Measurements from ENCODE around the gene METTL25B.
A peak's percentile ranks its signal among the peaks of the same experiment; 100 is the strongest.
"Not testable (repeated sequence)": the region's sequence is repeated elsewhere in the genome, so short reads cannot be mapped to it uniquely, and the experiment has no call there.

The METTL25B gene

GRCh38 chr1:156760092-156760795, 32.0 kb downstream of the METTL25B start:
- no peak overlapping the region for H3K9ac ChIP-seq (ENCODE audit: low read length)
- no peaks in the 10 kb centered on the region for H3K79me2 ChIP-seq (ENCODE audit: low read length)
- no peak overlapping the region for H3K4me3 ChIP-seq (ENCODE audit: low read length)
- H3K4me2 ChIP-seq (ENCODE audit: low read length) = no peak overlapping the region
- TF ChIP-seq EZH2phosphoT487 (IDR thresholded peaks at IDR 0.05; ENCODE audit: low read depth) = no peak
- TF ChIP-seq, protein P1, sequence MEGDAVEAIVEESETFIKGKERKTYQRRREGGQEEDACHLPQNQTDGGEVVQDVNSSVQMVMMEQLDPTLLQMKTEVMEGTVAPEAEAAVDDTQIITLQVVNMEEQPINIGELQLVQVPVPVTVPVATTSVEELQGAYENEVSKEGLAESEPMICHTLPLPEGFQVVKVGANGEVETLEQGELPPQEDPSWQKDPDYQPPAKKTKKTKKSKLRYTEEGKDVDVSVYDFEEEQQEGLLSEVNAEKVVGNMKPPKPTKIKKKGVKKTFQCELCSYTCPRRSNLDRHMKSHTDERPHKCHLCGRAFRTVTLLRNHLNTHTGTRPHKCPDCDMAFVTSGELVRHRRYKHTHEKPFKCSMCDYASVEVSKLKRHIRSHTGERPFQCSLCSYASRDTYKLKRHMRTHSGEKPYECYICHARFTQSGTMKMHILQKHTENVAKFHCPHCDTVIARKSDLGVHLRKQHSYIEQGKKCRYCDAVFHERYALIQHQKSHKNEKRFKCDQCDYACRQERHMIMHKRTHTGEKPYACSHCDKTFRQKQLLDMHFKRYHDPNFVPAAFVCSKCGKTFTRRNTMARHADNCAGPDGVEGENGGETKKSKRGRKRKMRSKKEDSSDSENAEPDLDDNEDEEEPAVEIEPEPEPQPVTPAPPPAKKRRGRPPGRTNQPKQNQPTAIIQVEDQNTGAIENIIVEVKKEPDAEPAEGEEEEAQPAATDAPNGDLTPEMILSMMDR (IDR thresholded peaks at IDR 0.05; ENCODE audit: low read depth, low read length) = no peak
- H3K27me3 ChIP-seq (ENCODE audit: low read depth, low read length) = no peaks in the 10 kb centered on the region
- no peak overlapping the region for H3K27ac ChIP-seq (ENCODE audit: low read length)
- H3K9me3 ChIP-seq (ENCODE audit: insufficient read depth, low read length) = no peaks in the 10 kb centered on the region
- H4K20me1 ChIP-seq (ENCODE audit: insufficient read depth, low read length) = no peaks in the 10 kb centered on the region
- peaks cover 4% of the 10 kb centered on the region; the same call in 1 of the 2 replicates for H3K4me1 ChIP-seq (ENCODE audit: low read length)
- no peak overlapping the region for H2AFZ ChIP-seq (ENCODE audit: low read depth, low read length)
- no peaks in the 10 kb centered on the region for H3K36me3 ChIP-seq (replicated peaks; ENCODE audit: low read depth, low read length)

DNA sequence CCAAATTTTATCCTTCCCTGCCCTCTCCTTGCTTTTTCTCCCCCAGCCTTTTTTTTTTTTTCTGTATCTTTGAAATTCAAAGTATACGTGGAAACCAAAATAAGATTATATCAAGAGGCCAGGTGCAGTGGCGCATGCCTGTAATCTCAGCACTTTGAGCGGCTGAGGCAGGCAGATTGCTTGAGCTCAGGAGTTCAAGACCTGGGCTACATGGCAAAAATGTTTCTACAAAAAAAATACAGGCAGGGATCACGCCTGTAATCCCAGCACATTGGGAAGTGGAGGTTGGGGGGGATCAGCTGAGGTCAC, 32.5 kb downstream of the METTL25B start:
- no peak overlapping the region for H3K9ac ChIP-seq (ENCODE audit: low read length)
- H3K4me2 ChIP-seq (ENCODE audit: low read length) = no peak overlapping the region
- H3K9me3 ChIP-seq (ENCODE audit: insufficient read depth, low read length) = no peaks in the 10 kb centered on the region
- H3K27ac ChIP-seq (ENCODE audit: low read length) = no peak overlapping the region
- no peak overlapping the region for H2AFZ ChIP-seq (ENCODE audit: low read depth, low read length)
- TF ChIP-seq, protein P1 (IDR thresholded peaks at IDR 0.05; ENCODE audit: low read depth, low read length) = no peak
- no peak for TF ChIP-seq EZH2phosphoT487 (IDR thresholded peaks at IDR 0.05; ENCODE audit: low read depth)
- no peaks in the 10 kb centered on the region for H3K36me3 ChIP-seq (replicated peaks; ENCODE audit: low read depth, low read length)
- H4K20me1 ChIP-seq (ENCODE audit: insufficient read depth, low read length) = no peaks in the 10 kb centered on the region
- H3K4me1 ChIP-seq (ENCODE audit: low read length) = peaks cover 5% of the 10 kb centered on the region
- no peak overlapping the region for H3K4me3 ChIP-seq (ENCODE audit: low read length)
- H3K27me3 ChIP-seq (ENCODE audit: low read depth, low read length) = no peaks in the 10 kb centered on the region
- peaks cover under 1% of the 10 kb centered on the region; the same call in 1 of the 2 replicates for H3K79me2 ChIP-seq (ENCODE audit: low read length)

DNA sequence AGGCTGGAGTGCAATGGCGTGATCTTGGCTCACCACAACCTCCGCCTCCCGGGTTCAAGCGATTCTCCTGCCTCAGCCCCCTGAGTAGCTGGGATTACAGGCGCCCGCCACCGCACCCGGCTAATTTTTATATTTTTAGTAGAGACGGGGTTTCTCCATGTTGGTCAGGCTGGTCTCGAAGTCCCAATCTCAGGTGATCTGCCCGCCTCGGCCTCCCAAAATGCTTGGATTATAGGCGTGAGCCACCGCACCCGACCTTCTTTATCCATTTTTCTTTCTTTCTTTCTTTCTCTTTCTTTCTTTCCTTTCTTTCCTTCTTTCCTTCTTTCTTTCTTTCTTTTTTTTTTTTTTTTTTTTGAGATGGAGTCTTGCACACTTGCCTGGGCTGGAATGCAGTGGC, 36.9 kb downstream of the METTL25B start:
- not testable (repeated sequence) for H2AFZ ChIP-seq (ENCODE audit: low read depth, low read length); H4K20me1 ChIP-seq (ENCODE audit: insufficient read depth, low read length); H3K9me3 ChIP-seq (ENCODE audit: insufficient read depth, low read length); H3K4me2 ChIP-seq (ENCODE audit: low read length); H3K27ac ChIP-seq (ENCODE audit: low read length); H3K36me3 ChIP-seq (replicated peaks; ENCODE audit: low read depth, low read length); H3K27me3 ChIP-seq (ENCODE audit: low read depth, low read length); H3K4me3 ChIP-seq (ENCODE audit: low read length); H3K9ac ChIP-seq (ENCODE audit: low read length)
- Histone ChIP-seq H3K79me2 (ENCODE audit: low read length) (peaks cover 38% of the 10 kb centered on the region), H3K4me1 (ENCODE audit: low read length) (peaks cover 22% of the 10 kb centered on the region)

DNA sequence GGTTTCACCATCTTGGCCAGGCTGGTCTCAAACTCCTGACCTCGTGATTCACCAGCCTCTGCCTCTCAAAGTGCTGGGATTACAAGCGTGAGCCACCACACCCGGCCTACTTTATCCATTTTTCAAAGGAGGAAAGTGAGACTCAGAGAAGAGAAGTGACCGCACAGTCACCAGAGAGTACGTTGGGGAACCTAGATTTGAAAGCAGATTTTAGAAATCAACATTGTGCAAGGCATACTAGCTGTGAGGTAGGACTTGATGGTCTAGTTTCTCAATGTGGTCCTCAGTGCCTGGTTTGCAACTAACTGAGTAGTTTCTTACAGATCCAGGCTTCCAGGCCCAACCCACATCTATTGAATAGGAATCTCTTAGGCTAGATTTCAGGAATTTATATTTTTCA, 37.4 kb downstream of the METTL25B start:
- Histone ChIP-seq H2AFZ (ENCODE audit: low read depth, low read length) (no peak overlapping the region), H4K20me1 (ENCODE audit: insufficient read depth, low read length) (no peaks in the 10 kb centered on the region), H3K9ac (ENCODE audit: low read length) (0 out of 2 replicates have a peak overlapping the region, but pooled peaks have one; percentile 86), H3K27ac (ENCODE audit: low read length) (no peak overlapping the region), H3K4me2 (ENCODE audit: low read length) (peak overlapping the region; percentile 97), H3K9me3 (ENCODE audit: insufficient read depth, low read length) (no peaks in the 10 kb centered on the region), H3K4me3 (ENCODE audit: low read length) (peak overlapping the region; percentile 78; the same call in 1 of the 2 replicates), H3K36me3 (replicated peaks; ENCODE audit: low read depth, low read length) (peaks cover 8% of the 10 kb centered on the region), H3K27me3 (ENCODE audit: low read depth, low read length) (no peaks in the 10 kb centered on the region), H3K4me1 (ENCODE audit: low read length) (peaks cover 22% of the 10 kb centered on the region), H3K79me2 (ENCODE audit: low read length) (peaks cover 44% of the 10 kb centered on the region)
- TF ChIP-seq EZH2phosphoT487 (IDR thresholded peaks at IDR 0.05; ENCODE audit: low read depth) = no peak
- TF ChIP-seq, protein P1 (IDR thresholded peaks at IDR 0.05; ENCODE audit: low read depth, low read length) = no peak
